Endodermal cell (in vitro differentiated cells): ENCODE results near the gene DHX9. TPM values are rescaled to one million over a fixed set of nuclear protein-coding genes. Genes with fewer than 3 reads are reported as not detected.

Experiments
- DNase-seq: peaks from one replicate; pipeline ENCODE4 v3.0.0-alpha.2; 2017
- H3K27ac ChIP-seq: 2 replicates; pipeline ENCODE4 v1.5.1; 2013; ENCODE audit warnings: mild to moderate bottlenecking, low read depth, low read length, moderate library complexity
- H3K27me3 ChIP-seq: 2 replicates; pipeline ENCODE4 v1.6.1; 2013; ENCODE audit warnings: mild to moderate bottlenecking, low read length, moderate library complexity; ENCODE audit not compliant: insufficient read depth, control insufficient read depth, poor library complexity, severe bottlenecking
- H3K36me3 ChIP-seq: 2 replicates; pipeline ENCODE4 v1.7.0; 2013; ENCODE audit warnings: mild to moderate bottlenecking, low read length, moderate library complexity; ENCODE audit not compliant: control insufficient read depth, insufficient read depth
- H3K4me1 ChIP-seq: one replicate; pipeline ENCODE4 v1.7.0; 2013; ENCODE audit warnings: low read length; ENCODE audit not compliant: control insufficient read depth, insufficient read depth
- H3K4me3 ChIP-seq: 2 replicates; pipeline ENCODE4 v1.5.1; 2013; ENCODE audit warnings: mild to moderate bottlenecking, low read length, moderate library complexity
- H3K9ac ChIP-seq: 2 replicates; pipeline ENCODE4 v1.6.1; 2013; ENCODE audit warnings: mild to moderate bottlenecking, low read length, moderate library complexity; ENCODE audit not compliant: poor library complexity, severe bottlenecking; ENCODE audit errors: extremely low read depth
- H3K9me3 ChIP-seq: 2 replicates; pipeline ENCODE4 v1.6.1; 2013; ENCODE audit warnings: mild to moderate bottlenecking, low read length, moderate library complexity; ENCODE audit not compliant: control insufficient read depth
- H3K27ac Mint-ChIP-seq: 2 replicates; pipeline ENCODE4 v1.8.0; 2020; ENCODE audit warnings: mixed read lengths
- H3K27me3 Mint-ChIP-seq: 2 replicates; pipeline ENCODE4 v1.8.0; 2021; ENCODE audit warnings: mild to moderate bottlenecking, mixed read lengths; ENCODE audit not compliant: insufficient read depth
- H3K36me3 Mint-ChIP-seq: 2 replicates; pipeline ENCODE4 v1.8.0; 2020; ENCODE audit warnings: low read depth, mixed read lengths
- H3K4me1 Mint-ChIP-seq: 2 replicates; pipeline ENCODE4 v1.8.0; 2020; ENCODE audit warnings: mixed read lengths
- H3K4me3 Mint-ChIP-seq: 2 replicates; pipeline ENCODE4 v1.8.0; 2020; ENCODE audit warnings: mild to moderate bottlenecking, moderate library complexity, mixed read lengths
- H3K9me3 Mint-ChIP-seq: 2 replicates; pipeline ENCODE4 v1.8.0; 2020; ENCODE audit warnings: mild to moderate bottlenecking, mixed read lengths
- WGBS, 2 experiments: methylation state at CpG; one replicate each; pipeline versions ENCODE4 v1.1.5 to v1.1.7; 2013; ENCODE audit warnings: missing lambda C conversion rate in 2 of 2, mixed read lengths in 1 of 2; ENCODE audit not compliant: insufficient coverage in 1 of 2, insufficient read length in 1 of 2; 5-methylcytosine and 5-hydroxymethylcytosine counted together
- total RNA-seq, 2 donors: library from RNA; stranded (reverse); fragmentation: NEBNext Ultra II Directional in 1 of 2; extraction: Animal tissue kit (Norgen Biotek cat#: 25700) in 1 of 2; gene quantifications; 2 replicates in 1 of 2; 3 replicates in 1 of 2; pipeline ENCODE4 v1.2.1, GENCODE V29; 2021
- TF ChIP-seq, protein P1 (sequence below): fragments of 200-600 bp; sonication (generic); conservative IDR thresholded peaks from 2 replicates; pipeline ENCODE4 v1.5.0; 2021; ENCODE audit warnings: antibody characterized with exemption, mild to moderate bottlenecking

Gene DHX9
- total RNA-seq, 2 donors from 2014 or later, result 264 to 278 TPM

- 91 to 100% methylated on average over 1 to 2 of the region's 2 CpGs for WGBS, 2 experiments
- Mint-ChIP-seq H3K27ac (no peak overlapping the region), H3K27me3 (peaks cover 17% of the 10 kb centered on the region), H3K4me3 (no peak overlapping the region), H3K9me3 (no peaks in the 10 kb centered on the region), H3K36me3 (no peaks in the 10 kb centered on the region), H3K4me1 (peaks cover 25% of the 10 kb centered on the region)
- H3K27ac ChIP-seq, result no peak overlapping the region
- H3K27me3 ChIP-seq, result peaks cover 11% of the 10 kb centered on the region
- peaks cover 25% of the 10 kb centered on the region for H3K36me3 ChIP-seq
- no peak for DNase-seq
- no peak overlapping the region for H3K4me3 ChIP-seq
- no peak overlapping the region for H3K9ac ChIP-seq
- TF ChIP-seq, protein P1, sequence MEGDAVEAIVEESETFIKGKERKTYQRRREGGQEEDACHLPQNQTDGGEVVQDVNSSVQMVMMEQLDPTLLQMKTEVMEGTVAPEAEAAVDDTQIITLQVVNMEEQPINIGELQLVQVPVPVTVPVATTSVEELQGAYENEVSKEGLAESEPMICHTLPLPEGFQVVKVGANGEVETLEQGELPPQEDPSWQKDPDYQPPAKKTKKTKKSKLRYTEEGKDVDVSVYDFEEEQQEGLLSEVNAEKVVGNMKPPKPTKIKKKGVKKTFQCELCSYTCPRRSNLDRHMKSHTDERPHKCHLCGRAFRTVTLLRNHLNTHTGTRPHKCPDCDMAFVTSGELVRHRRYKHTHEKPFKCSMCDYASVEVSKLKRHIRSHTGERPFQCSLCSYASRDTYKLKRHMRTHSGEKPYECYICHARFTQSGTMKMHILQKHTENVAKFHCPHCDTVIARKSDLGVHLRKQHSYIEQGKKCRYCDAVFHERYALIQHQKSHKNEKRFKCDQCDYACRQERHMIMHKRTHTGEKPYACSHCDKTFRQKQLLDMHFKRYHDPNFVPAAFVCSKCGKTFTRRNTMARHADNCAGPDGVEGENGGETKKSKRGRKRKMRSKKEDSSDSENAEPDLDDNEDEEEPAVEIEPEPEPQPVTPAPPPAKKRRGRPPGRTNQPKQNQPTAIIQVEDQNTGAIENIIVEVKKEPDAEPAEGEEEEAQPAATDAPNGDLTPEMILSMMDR, result no peak
- H3K4me1 ChIP-seq, result peaks cover 11% of the 10 kb centered on the region
- no peaks in the 10 kb centered on the region for H3K9me3 ChIP-seq
These were observed 45.1 kb upstream of the DHX9 start for GRCh38 chr1:182794091-182794490.

GRCh38 chr1:182794676-182795201 lies 44.4 kb upstream of the DHX9 start:
- Histone ChIP-seq H3K9me3 (no peaks in the 10 kb centered on the region), H3K9ac (no peak overlapping the region), H3K36me3 (peaks cover 25% of the 10 kb centered on the region), H3K27me3 (peaks cover 5% of the 10 kb centered on the region), H3K4me3 (no peak overlapping the region), H3K27ac (no peak overlapping the region), H3K4me1 (peaks cover 11% of the 10 kb centered on the region)
- TF ChIP-seq, protein P1, result no peak
- H3K27me3 Mint-ChIP-seq, result peaks cover 11% of the 10 kb centered on the region
- no peak for DNase-seq
- WGBS, 2 experiments, result 91 to 97% methylated on average over 3 of the region's 3 CpGs
- H3K4me1 Mint-ChIP-seq, result peaks cover 25% of the 10 kb centered on the region
- H3K4me3 Mint-ChIP-seq, result no peak overlapping the region
- no peak overlapping the region for H3K27ac Mint-ChIP-seq
- no peaks in the 10 kb centered on the region for H3K9me3 Mint-ChIP-seq
- no peaks in the 10 kb centered on the region for H3K36me3 Mint-ChIP-seq

DNA sequence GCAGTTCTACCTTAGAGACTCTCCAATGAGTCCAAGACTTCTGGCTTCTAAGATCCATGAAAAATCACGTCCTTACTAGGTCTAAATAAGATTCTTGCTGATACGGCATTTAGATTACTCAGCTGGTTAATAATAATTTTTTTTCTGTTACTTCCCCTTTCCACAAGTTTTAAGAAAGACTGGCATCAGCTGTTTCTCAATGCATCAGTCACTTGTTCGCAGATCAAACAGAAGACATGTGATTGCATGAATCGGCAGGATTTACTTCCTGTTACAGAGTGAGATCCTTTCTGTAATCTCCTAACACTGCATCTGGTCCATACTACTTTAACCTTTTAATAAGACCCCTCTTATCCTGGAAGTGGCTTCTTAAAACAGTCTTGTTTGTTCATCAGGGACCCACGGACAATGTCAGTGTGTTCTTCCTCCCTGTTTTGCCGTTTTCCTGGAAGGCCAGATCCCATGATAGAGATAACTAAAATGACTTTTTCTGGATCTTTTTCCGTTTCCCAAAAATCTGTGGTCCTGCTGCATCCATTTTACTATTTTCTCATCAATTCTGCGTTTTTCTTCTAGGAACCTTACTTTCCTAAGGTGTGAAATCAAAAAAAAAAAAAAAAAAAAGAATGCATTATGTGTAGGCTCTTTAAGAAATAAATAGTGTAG lies 43.5 kb upstream of the DHX9 start:
- WGBS, 2 experiments, result 93 to 96% methylated on average over 4 to 8 of the region's 8 CpGs
- H3K27me3 Mint-ChIP-seq, result peaks cover 5% of the 10 kb centered on the region

More for the DNA sequence above, 43.5 kb upstream of the DHX9 start:
- H3K9me3 ChIP-seq, result no peaks in the 10 kb centered on the region
- H3K4me1 ChIP-seq, result peaks cover 11% of the 10 kb centered on the region
- TF ChIP-seq, protein P1, result no peak
- H3K27ac Mint-ChIP-seq, result no peak overlapping the region
- no peaks in the 10 kb centered on the region for H3K27me3 ChIP-seq
- peaks cover 25% of the 10 kb centered on the region for H3K36me3 ChIP-seq
- H3K36me3 Mint-ChIP-seq, result no peaks in the 10 kb centered on the region
- H3K4me3 Mint-ChIP-seq, result no peak overlapping the region
- H3K9me3 Mint-ChIP-seq, result no peaks in the 10 kb centered on the region
- no peak overlapping the region for H3K9ac ChIP-seq
- peaks cover 25% of the 10 kb centered on the region for H3K4me1 Mint-ChIP-seq
- no peak overlapping the region for H3K4me3 ChIP-seq
- no peak overlapping the region for H3K27ac ChIP-seq
- no peak for DNase-seq
